ENCODE results near the gene SLAMF7. TPM values are rescaled to one million over a fixed set of nuclear protein-coding genes. Genes with fewer than 3 reads are reported as not detected.

SLAMF7 gene
- total RNA-seq, 1 donor from 2014 or later = not detected

GRCh38 chr1:160752924-160753323 lies 13.9 kb downstream of the SLAMF7 start:
- no peak for TF ChIP-seq CTCF (IDR thresholded peaks at IDR 0.05; ENCODE audit: unreplicated experiment)
- no peak for DNase-seq (ENCODE audit: low spot score, unreplicated experiment)
- H3K36me3 Mint-ChIP-seq (ENCODE audit: insufficient read depth) = no peaks in the 10 kb centered on the region
- peaks cover 5% of the 10 kb centered on the region for H3K4me1 Mint-ChIP-seq (ENCODE audit: low read depth)
- H3K9me3 Mint-ChIP-seq (ENCODE audit: low read depth) = no peaks in the 10 kb centered on the region
- no peak overlapping the region for H3K27ac Mint-ChIP-seq
- H3K27me3 Mint-ChIP-seq = peaks cover 35% of the 10 kb centered on the region
- H3K4me3 Mint-ChIP-seq (ENCODE audit: low read depth) = no peak overlapping the region

DNA sequence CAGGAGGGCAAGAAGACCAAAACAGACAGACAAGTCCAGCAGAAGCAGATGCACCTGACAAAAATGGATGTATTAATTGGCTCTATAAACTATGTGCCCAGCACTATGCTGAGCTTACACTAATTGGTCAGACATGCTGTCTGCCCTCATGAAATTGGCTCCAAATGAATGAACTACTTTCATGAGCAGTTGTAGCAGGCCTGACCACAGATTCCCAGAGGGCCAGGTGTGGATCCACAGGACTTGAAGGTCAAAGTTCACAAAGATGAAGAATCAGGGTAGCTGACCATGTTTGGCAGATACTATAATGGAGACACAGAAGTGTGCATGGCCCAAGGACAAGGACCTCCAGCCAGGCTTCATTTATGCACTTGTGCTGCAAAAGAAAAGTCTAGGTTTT lies 14.5 kb downstream of the SLAMF7 start:
- TF ChIP-seq CTCF (IDR thresholded peaks at IDR 0.05; ENCODE audit: unreplicated experiment) = no peak
- H3K27ac Mint-ChIP-seq = no peak overlapping the region
- H3K4me3 Mint-ChIP-seq (ENCODE audit: low read depth) = no peak overlapping the region
- H3K27me3 Mint-ChIP-seq = peaks cover 34% of the 10 kb centered on the region
- peaks cover 5% of the 10 kb centered on the region for H3K4me1 Mint-ChIP-seq (ENCODE audit: low read depth)
- H3K9me3 Mint-ChIP-seq (ENCODE audit: low read depth) = no peaks in the 10 kb centered on the region
- DNase-seq (ENCODE audit: low spot score, unreplicated experiment) = no peak
- H3K36me3 Mint-ChIP-seq (ENCODE audit: insufficient read depth) = no peaks in the 10 kb centered on the region

- H3K36me3 Mint-ChIP-seq (ENCODE audit: insufficient read depth) = no peaks in the 10 kb centered on the region
- H3K4me3 Mint-ChIP-seq (ENCODE audit: low read depth) = no peak overlapping the region
- TF ChIP-seq CTCF (IDR thresholded peaks at IDR 0.05; ENCODE audit: unreplicated experiment) = no peak
- H3K9me3 Mint-ChIP-seq (ENCODE audit: low read depth) = no peaks in the 10 kb centered on the region
- DNase-seq (ENCODE audit: low spot score, unreplicated experiment) = no peak
- H3K27ac Mint-ChIP-seq = no peak overlapping the region
- H3K27me3 Mint-ChIP-seq = peaks cover 23% of the 10 kb centered on the region
- peaks cover 5% of the 10 kb centered on the region for H3K4me1 Mint-ChIP-seq (ENCODE audit: low read depth)
Measured at GRCh38 chr1:160755461-160755860, 16.4 kb downstream of the SLAMF7 start.

- TF ChIP-seq CTCF (IDR thresholded peaks at IDR 0.05; ENCODE audit: unreplicated experiment) = no peak
- peaks cover 17% of the 10 kb centered on the region for H3K27me3 Mint-ChIP-seq
- no peak overlapping the region for H3K27ac Mint-ChIP-seq
- H3K4me1 Mint-ChIP-seq (ENCODE audit: low read depth) = peaks cover 5% of the 10 kb centered on the region
- no peak for DNase-seq (ENCODE audit: low spot score, unreplicated experiment)
- no peaks in the 10 kb centered on the region for H3K9me3 Mint-ChIP-seq (ENCODE audit: low read depth)
- H3K36me3 Mint-ChIP-seq (ENCODE audit: insufficient read depth) = no peaks in the 10 kb centered on the region
- no peak overlapping the region for H3K4me3 Mint-ChIP-seq (ENCODE audit: low read depth)
Measured at GRCh38 chr1:160755911-160756848, 17.1 kb downstream of the SLAMF7 start.

- Mint-ChIP-seq H3K27ac (no peak overlapping the region), H3K36me3 (ENCODE audit: insufficient read depth) (no peaks in the 10 kb centered on the region), H3K4me1 (ENCODE audit: low read depth) (peaks cover 5% of the 10 kb centered on the region), H3K27me3 (peaks cover 14% of the 10 kb centered on the region), H3K9me3 (ENCODE audit: low read depth) (no peaks in the 10 kb centered on the region), H3K4me3 (ENCODE audit: low read depth) (no peak overlapping the region)
- no peak for TF ChIP-seq CTCF (IDR thresholded peaks at IDR 0.05; ENCODE audit: unreplicated experiment)
- no peak for DNase-seq (ENCODE audit: low spot score, unreplicated experiment)
Measured at GRCh38 chr1:160756849-160757201, 17.8 kb downstream of the SLAMF7 start.
